Neural progenitor cell (in vitro differentiated cells): Measurements from ENCODE around the gene TSHZ2.

Experiments
- CTCF ChIP-seq: fragments of 200-600 bp; sonication (generic); IDR thresholded peaks from 2 replicates; pipeline ENCODE4 v1.5.1; 2017; ENCODE audit warnings: antibody characterized with exemption, mild to moderate bottlenecking
- EZH2phosphoT487 ChIP-seq: fragments of 200-600 bp; sonication (generic); IDR thresholded peaks from 2 replicates; pipeline ENCODE4 v1.6.1; 2017; ENCODE audit warnings: antibody characterized with exemption

- TF ChIP-seq CTCF = no peak
- TF ChIP-seq EZH2phosphoT487 = no peak
These were observed 89.3 kb downstream of the TSHZ2 start for GRCh38 chr20:53061192-53062108.
